H1 (cell line): Measurements from ENCODE around the gene ST14.
A peak's percentile ranks its signal among the peaks of the same experiment; 100 is the strongest.

Experiments
- ATF3 ChIP-seq: IDR thresholded peaks from 2 replicates; pipeline ENCODE4 v1.6.1; 2011; ENCODE audit warnings: low read depth, mild to moderate bottlenecking, low read length; ENCODE audit not compliant: insufficient read depth
- CHD1 ChIP-seq: IDR thresholded peaks from 2 replicates; pipeline ENCODE4 v1.6.1; 2012; ENCODE audit warnings: low read depth, low read length, improper control_type of control experiment
- CHD7 ChIP-seq: fragments of 300-600 bp; sonication (generic); IDR thresholded peaks from 2 replicates; pipeline ENCODE4 v1.7.1; 2012; ENCODE audit warnings: low read length, moderate library complexity, mild to moderate bottlenecking, inconsistent platforms; ENCODE audit not compliant: insufficient replicate concordance
- CTCF ChIP-seq, 3 experiments: IDR thresholded peaks; 1 replicate in 2 of 3; 2 replicates in 1 of 3; pipeline versions ENCODE4 v1.5.1 to v1.6.1; 2011; ENCODE audit warnings: low read length in 3 of 3, mild to moderate bottlenecking in 3 of 3, inconsistent platforms in 2 of 3, low read depth in 1 of 3, moderate library complexity in 1 of 3; ENCODE audit not compliant: insufficient read depth in 1 of 3; ENCODE audit errors: control extremely low read depth in 1 of 3
- EP300 ChIP-seq, 2 experiments: IDR thresholded peaks; 1 replicate in 1 of 2; 2 replicates in 1 of 2; pipeline ENCODE4 v1.6.1; 2011 to 2012; ENCODE audit warnings: low read depth in 2 of 2, low read length in 2 of 2, mild to moderate bottlenecking in 2 of 2, borderline replicate concordance in 1 of 2, inconsistent platforms in 1 of 2, moderate library complexity in 1 of 2
- EZH2 ChIP-seq: fragments of 200-600 bp; sonication (generic); IDR thresholded peaks from 2 replicates; pipeline ENCODE4 v1.7.1; 2012; ENCODE audit warnings: low read depth, mild to moderate bottlenecking, moderate library complexity, low read length, inconsistent platforms; ENCODE audit not compliant: severe bottlenecking
- POLR2A ChIP-seq, 2 experiments: IDR thresholded peaks; 1 replicate in 1 of 2; 2 replicates in 1 of 2; pipeline ENCODE4 v1.6.1; 2011; ENCODE audit warnings: low read depth in 2 of 2, low read length in 2 of 2, mild to moderate bottlenecking in 2 of 2; ENCODE audit errors: control extremely low read depth in 1 of 2
- RAD21 ChIP-seq, 2 experiments: IDR thresholded peaks in 1 of 2; conservative IDR thresholded peaks in 1 of 2; 2 replicates each; pipeline ENCODE4 v1.6.1; 2011; ENCODE audit warnings: low read depth in 2 of 2, low read length in 2 of 2, improper control_type of control experiment in 1 of 2, inconsistent platforms in 1 of 2, mild to moderate bottlenecking in 1 of 2, moderate library complexity in 1 of 2
- TAF1 ChIP-seq: IDR thresholded peaks from 2 replicates; pipeline ENCODE4 v1.6.1; 2011; ENCODE audit warnings: mild to moderate bottlenecking, low read depth, low read length
- TBP ChIP-seq: IDR thresholded peaks from 2 replicates; pipeline ENCODE4 v1.6.1; 2011; ENCODE audit warnings: low read depth, low read length, improper control_type of control experiment
- ZNF274 ChIP-seq: IDR thresholded peaks from 2 replicates; pipeline ENCODE4 v1.7.0; 2012; ENCODE audit warnings: low read length, borderline replicate concordance; ENCODE audit errors: extremely low read depth

GRCh38 chr11:130213143-130213978 is 53.8 kb downstream of the ST14 start:
- no peak for TF ChIP-seq EP300 (IDR thresholded peaks at IDR 0.05; ENCODE audit: borderline replicate concordance in 1 of 2, low read depth in 2 of 2, low read length in 2 of 2)
- no peak for TF ChIP-seq ATF3
- peak; percentile 90 to 96 (median 94) for TF ChIP-seq CTCF (IDR thresholded peaks at IDR 0.05; ENCODE audit: control extremely low read depth in 1 of 3, insufficient read depth in 1 of 3, low read depth in 1 of 3, low read length in 3 of 3)
- no peak for TF ChIP-seq TAF1
- TF ChIP-seq POLR2A (IDR thresholded peaks at IDR 0.05; ENCODE audit: control extremely low read depth in 1 of 2, low read depth in 2 of 2, low read length in 2 of 2), result no peak
- no peak for TF ChIP-seq ZNF274
- no peak for TF ChIP-seq EZH2
- TF ChIP-seq RAD21 (IDR thresholded peaks at IDR 0.05 in 1 of 2, conservative IDR thresholded peaks at IDR 0.05 in 1 of 2; ENCODE audit: low read depth in 2 of 2, low read length in 2 of 2), result peak; percentile 99
- no peak for TF ChIP-seq TBP
- no peak for TF ChIP-seq CHD1
- TF ChIP-seq CHD7, result no peak
